ENCODE results near the gene ZBTB21.
A peak's percentile ranks its signal among the peaks of the same experiment; 100 is the strongest.
"Not testable (repeated sequence)": the region's sequence is repeated elsewhere in the genome, so short reads cannot be mapped to it uniquely, and the experiment has no call there.

The ZBTB21 gene

GRCh38 chr21:42016364-42016985, 6.3 kb upstream of the ZBTB21 start:
- DNase-seq: no peak

GRCh38 chr21:42013931-42014330, 3.8 kb upstream of the ZBTB21 start:
- DNase-seq: no peak

GRCh38 chr21:42013376-42013775, 3.2 kb upstream of the ZBTB21 start:
- DNase-seq: no peak

- no peak for DNase-seq
Observed at GRCh38 chr21:42012763-42013329, 2.7 kb upstream of the ZBTB21 start.

- DNase-seq: no peak
Observed at GRCh38 chr21:42012344-42012743, 2.2 kb upstream of the ZBTB21 start.

GRCh38 chr21:42010507-42011495, 641 bp upstream of the ZBTB21 start:
- DNase-seq: peak; percentile 40

- peak; percentile 52 for DNase-seq
Observed at GRCh38 chr21:42009018-42009830, 936 bp downstream of the ZBTB21 start.

- DNase-seq: no peak
Observed at GRCh38 chr21:42007356-42007940, 2.7 kb downstream of the ZBTB21 start.

GRCh38 chr21:42006765-42007164, 3.4 kb downstream of the ZBTB21 start:
- no peak for DNase-seq

GRCh38 chr21:42004406-42005199, 5.6 kb downstream of the ZBTB21 start:
- no peak for DNase-seq

- peak; percentile 29 for DNase-seq
Observed at GRCh38 chr21:42003051-42003461, 7.1 kb downstream of the ZBTB21 start.

- peak; percentile 96 for DNase-seq
Observed at GRCh38 chr21:42002421-42002958, 7.7 kb downstream of the ZBTB21 start.

- no peak for DNase-seq
Observed at GRCh38 chr21:42001781-42002180, 8.4 kb downstream of the ZBTB21 start.

- no peak for DNase-seq
Observed at GRCh38 chr21:42000908-42001307, 9.3 kb downstream of the ZBTB21 start.

GRCh38 chr21:41997657-41998056, 12.5 kb downstream of the ZBTB21 start:
- no peak for DNase-seq

GRCh38 chr21:41995577-41995976, 14.6 kb downstream of the ZBTB21 start:
- no peak for DNase-seq

- not testable (repeated sequence) for DNase-seq
Observed at GRCh38 chr21:41994613-41995012, 15.5 kb downstream of the ZBTB21 start.

GRCh38 chr21:41993744-41994143, 16.4 kb downstream of the ZBTB21 start:
- no peak for DNase-seq

GRCh38 chr21:41992576-41992975, 17.6 kb downstream of the ZBTB21 start:
- no peak for DNase-seq

GRCh38 chr21:41991659-41992058, 18.5 kb downstream of the ZBTB21 start:
- DNase-seq: no peak

GRCh38 chr21:41989698-41990097, 20.5 kb downstream of the ZBTB21 start:
- no peak for DNase-seq

Data from activated CD4-positive, alpha-beta T cell treated with anti-CD3 and anti-CD28 coated beads, Interleukin-2, amount 50 U/mL, for 16 hours (primary cell).